GM12874 (cell line): ENCODE data around the gene LSM14A.

ENCODE experiments used
- CTCF ChIP-seq: IDR thresholded peaks from 2 replicates; pipeline ENCODE4 v1.5.1; 2011; ENCODE audit warnings: low read depth, mild to moderate bottlenecking, control low read depth, low read length, moderate library complexity; ENCODE audit not compliant: insufficient read depth

The LSM14A gene

GRCh38 chr19:34209726-34210125, 37.4 kb downstream of the LSM14A start:
- TF ChIP-seq CTCF = no peak

DNA sequence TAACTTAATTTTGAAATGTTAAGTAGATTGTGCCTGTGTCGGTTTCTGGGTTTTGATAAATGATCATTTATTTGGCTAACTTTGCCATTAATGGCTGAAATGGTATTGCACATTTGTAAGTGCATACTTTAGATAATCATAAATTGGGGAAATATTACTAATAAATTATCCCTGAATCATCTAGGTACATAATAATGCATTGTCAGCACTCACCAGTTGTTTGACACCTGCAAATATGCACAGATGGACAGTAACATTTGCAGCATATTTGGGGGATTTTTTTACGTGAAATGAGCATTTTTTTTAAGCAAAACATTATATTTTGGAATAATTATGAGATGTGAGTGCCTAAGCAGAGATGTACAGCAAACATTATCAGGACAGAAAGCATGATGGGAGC, 41.0 kb downstream of the LSM14A start:
- no peak for TF ChIP-seq CTCF

GRCh38 chr19:34214040-34214439, 41.7 kb downstream of the LSM14A start:
- TF ChIP-seq CTCF = no peak

DNA sequence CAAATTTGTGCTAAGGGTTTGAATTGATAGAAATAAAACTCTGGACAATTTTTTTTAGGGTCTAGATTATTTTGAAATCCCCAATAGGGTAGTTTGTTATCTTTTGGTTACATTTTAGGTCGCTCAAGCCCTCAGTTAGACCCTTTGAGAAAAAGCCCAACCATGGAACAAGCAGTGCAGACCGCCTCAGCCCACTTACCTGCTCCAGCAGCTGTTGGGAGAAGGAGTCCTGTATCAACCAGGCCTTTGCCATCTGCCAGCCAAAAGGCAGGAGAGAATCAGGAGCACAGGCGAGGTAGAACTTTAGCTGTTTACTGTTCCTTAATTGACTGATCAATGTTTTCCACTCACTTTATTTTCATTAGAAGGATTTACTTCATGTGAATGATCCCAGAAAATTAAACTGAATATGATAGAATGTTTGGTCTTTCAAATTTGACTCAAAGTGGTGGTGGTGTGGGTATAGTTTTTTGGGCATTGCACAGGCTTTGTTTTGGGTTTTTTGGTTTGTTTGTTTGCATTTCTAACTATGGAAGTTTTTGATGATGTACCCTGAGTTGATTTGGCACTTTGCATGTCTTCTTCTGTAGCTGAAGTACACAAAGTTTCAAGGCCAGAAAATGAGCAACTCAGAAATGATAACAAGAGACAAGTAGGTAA, 42.8 kb downstream of the LSM14A start:
- TF ChIP-seq CTCF = no peak

GRCh38 chr19:34215666-34216038, 43.3 kb downstream of the LSM14A start:
- TF ChIP-seq CTCF = no peak

GRCh38 chr19:34217952-34218817, 45.9 kb downstream of the LSM14A start:
- TF ChIP-seq CTCF = no peak

DNA sequence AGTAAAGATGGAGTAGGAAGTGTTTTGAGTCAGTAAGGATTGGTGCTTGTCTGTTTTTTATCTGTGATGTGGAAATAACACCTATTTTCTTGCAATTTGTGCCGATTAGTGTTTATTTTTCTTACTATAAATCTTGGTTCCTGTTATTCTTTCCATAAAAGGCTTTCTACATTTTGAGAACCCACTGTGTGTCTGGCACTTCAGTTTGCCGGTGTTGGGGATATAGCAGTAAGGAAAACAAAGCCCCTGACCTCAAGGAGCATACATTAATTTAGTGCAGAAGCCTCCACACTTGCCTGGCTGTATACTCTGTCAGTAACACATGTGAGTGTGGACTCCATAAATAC, 46.5 kb downstream of the LSM14A start:
- TF ChIP-seq CTCF = no peak
